Loucy (cell line): ENCODE results near the gene DPP8.

Experiments
- H2AFZ ChIP-seq: fragments of 200-600 bp; sonication (generic); 2 replicates; pipeline ENCODE4 v1.6.0; 2016; ENCODE audit warnings: antibody characterized with exemption, mild to moderate bottlenecking, low read length, moderate library complexity
- H3F3A ChIP-seq: fragments of 200-600 bp; 2 replicates; pipeline ENCODE4 v1.6.0; 2016; ENCODE audit warnings: antibody characterized with exemption, low read depth, mild to moderate bottlenecking
- H3K27me3 ChIP-seq: fragments of 200-600 bp; sonication (generic); 2 replicates; pipeline ENCODE4 v1.6.1; 2014; ENCODE audit warnings: low read length, mild to moderate bottlenecking; ENCODE audit not compliant: insufficient read depth, poor library complexity, severe bottlenecking
- H3K36me3 ChIP-seq: fragments of 200-600 bp; sonication (generic); 2 replicates; pipeline ENCODE4 v1.6.1; 2016; ENCODE audit warnings: low read length; ENCODE audit not compliant: insufficient read depth
- H3K4me1 ChIP-seq: fragments of 200-600 bp; sonication (generic); 2 replicates; pipeline ENCODE4 v1.5.1; 2014; ENCODE audit warnings: low read length, mild to moderate bottlenecking; ENCODE audit not compliant: insufficient read depth, poor library complexity, severe bottlenecking
- H3K4me2 ChIP-seq: fragments of 200-600 bp; sonication (generic); 2 replicates; pipeline ENCODE4 v1.6.0; 2014; ENCODE audit warnings: antibody characterized with exemption, low read length, low read depth, mild to moderate bottlenecking; ENCODE audit not compliant: poor library complexity, severe bottlenecking
- H3K4me3 ChIP-seq: fragments of 200-600 bp; sonication (generic); 2 replicates; pipeline ENCODE4 v1.5.1; 2014; ENCODE audit warnings: low read length, mild to moderate bottlenecking, mixed read lengths; ENCODE audit not compliant: poor library complexity, severe bottlenecking
- H3K79me2 ChIP-seq: fragments of 200-600 bp; sonication (generic); 2 replicates; pipeline ENCODE4 v1.6.1; 2014; ENCODE audit warnings: low read length; ENCODE audit not compliant: insufficient read depth
- H3K9ac ChIP-seq: fragments of 200-600 bp; sonication (generic); 2 replicates; pipeline ENCODE4 v1.6.0; 2014; ENCODE audit warnings: mild to moderate bottlenecking, low read depth, low read length, moderate library complexity; ENCODE audit not compliant: poor library complexity, severe bottlenecking
- H3K9me2 ChIP-seq: fragments of 200-600 bp; sonication (generic); replicated peaks from 2 replicates; pipeline ENCODE4 v1.6.1; 2016; ENCODE audit warnings: low read depth, low read length, mixed read lengths
- H3K9me3 ChIP-seq: fragments of 200-600 bp; sonication (generic); 2 replicates; pipeline ENCODE4 v1.6.1; 2014; ENCODE audit warnings: mild to moderate bottlenecking, antibody characterized with exemption, low read length, low read depth; ENCODE audit not compliant: insufficient read depth
- H4K20me1 ChIP-seq: fragments of 200-600 bp; sonication (generic); 2 replicates; pipeline ENCODE4 v1.6.0; 2014; ENCODE audit warnings: antibody characterized with exemption, low read length, mild to moderate bottlenecking; ENCODE audit not compliant: insufficient read depth, poor library complexity, severe bottlenecking
- CTCF ChIP-seq: fragments of 200-600 bp; sonication (generic); conservative IDR thresholded peaks from 2 replicates; pipeline ENCODE4 v1.5.1; 2014; ENCODE audit warnings: mild to moderate bottlenecking, antibody characterized with exemption, low read length
- EZH2phosphoT487 ChIP-seq: fragments of 200-600 bp; IDR thresholded peaks from 2 replicates; pipeline ENCODE4 v1.6.1; 2018; ENCODE audit warnings: antibody characterized with exemption, mild to moderate bottlenecking, moderate library complexity, borderline replicate concordance

The DPP8 gene

DNA sequence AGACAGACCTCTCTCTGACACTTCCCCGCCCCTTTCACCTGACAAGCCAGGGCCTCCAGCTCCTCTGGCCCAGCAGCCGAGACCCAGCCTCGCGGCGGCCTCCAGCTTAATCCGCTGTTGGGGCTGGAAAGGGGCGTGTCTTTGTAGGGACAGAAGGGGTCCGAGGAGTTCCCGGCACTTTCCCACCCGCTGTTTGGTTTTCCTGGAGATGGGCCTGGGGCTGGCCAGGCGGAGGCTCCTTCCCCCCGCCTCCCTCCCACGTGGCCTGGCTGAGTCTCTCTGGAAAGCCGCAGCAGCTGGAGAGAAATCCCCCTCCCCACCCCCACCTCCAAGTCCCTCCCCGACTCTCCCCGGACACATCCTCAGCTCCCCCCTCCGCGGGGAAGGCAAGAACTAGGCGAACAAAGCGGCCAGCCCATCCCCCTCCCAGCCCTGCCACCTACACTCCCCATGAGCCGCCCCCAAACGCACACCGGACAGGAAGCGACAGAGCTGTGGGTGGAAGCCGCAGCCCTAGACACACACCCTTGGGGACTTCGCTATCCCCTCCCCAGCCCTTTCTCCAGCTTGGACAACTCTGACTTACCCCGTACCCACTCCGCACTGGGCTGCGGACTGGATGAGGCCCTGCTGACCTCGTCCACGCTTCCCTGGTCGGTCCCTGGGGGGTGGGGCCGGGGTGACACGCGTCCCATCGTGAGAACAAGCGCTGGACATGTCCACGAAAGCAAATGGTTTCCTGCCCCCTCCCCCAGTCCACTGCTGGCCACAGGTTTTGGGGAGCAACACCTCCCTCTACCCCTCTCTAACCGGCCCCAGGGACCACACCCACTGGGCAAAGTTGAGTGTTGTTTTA is 95.9 kb downstream of the DPP8 start:
- Histone ChIP-seq H3K9me2 (no peaks in the 10 kb centered on the region), H4K20me1 (no peaks in the 10 kb centered on the region), H3F3A (no peaks in the 10 kb centered on the region), H3K36me3 (no peaks in the 10 kb centered on the region), H3K4me3 (no peak overlapping the region), H2AFZ (no peak overlapping the region), H3K9ac (no peak overlapping the region), H3K4me1 (no peaks in the 10 kb centered on the region), H3K27me3 (no peaks in the 10 kb centered on the region), H3K4me2 (no peak overlapping the region), H3K9me3 (no peaks in the 10 kb centered on the region), H3K79me2 (no peaks in the 10 kb centered on the region)
- TF ChIP-seq EZH2phosphoT487 (no peak), CTCF (no peak)

GRCh38 chr15:65420975-65421359 is 96.5 kb downstream of the DPP8 start:
- no peak overlapping the region for H3K4me2 ChIP-seq
- TF ChIP-seq CTCF (no peak), EZH2phosphoT487 (no peak)
- H3K9me3 ChIP-seq = no peaks in the 10 kb centered on the region
- H3K79me2 ChIP-seq = no peaks in the 10 kb centered on the region
- no peak overlapping the region for H2AFZ ChIP-seq
- H4K20me1 ChIP-seq = no peaks in the 10 kb centered on the region
- H3K9ac ChIP-seq = no peak overlapping the region
- no peaks in the 10 kb centered on the region for H3F3A ChIP-seq
- no peaks in the 10 kb centered on the region for H3K4me1 ChIP-seq
- H3K4me3 ChIP-seq = no peak overlapping the region
- H3K9me2 ChIP-seq = no peaks in the 10 kb centered on the region
- H3K27me3 ChIP-seq = no peaks in the 10 kb centered on the region
- no peaks in the 10 kb centered on the region for H3K36me3 ChIP-seq

DNA sequence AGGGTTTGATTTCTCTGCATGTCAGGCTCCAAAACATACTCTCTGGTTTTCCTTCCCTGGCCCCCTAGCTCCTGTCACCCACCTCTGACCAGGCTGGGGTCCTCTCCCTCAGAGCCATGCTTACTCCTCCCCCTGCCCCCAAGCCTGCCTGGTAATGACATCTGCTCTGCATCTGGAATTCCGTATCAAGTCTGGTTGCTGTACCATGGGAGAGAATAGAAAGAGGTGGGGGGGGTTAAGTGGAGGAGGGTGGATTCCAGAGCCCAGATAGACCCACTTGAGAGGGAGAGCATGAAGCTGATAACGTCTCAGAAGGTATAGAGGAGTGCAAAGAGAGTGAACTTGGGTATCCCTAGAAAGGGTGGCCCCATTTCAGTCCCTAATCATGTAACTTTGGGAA is 98.9 kb downstream of the DPP8 start:
- Histone ChIP-seq H3K4me1 (no peaks in the 10 kb centered on the region), H3F3A (no peaks in the 10 kb centered on the region), H3K79me2 (no peaks in the 10 kb centered on the region), H3K36me3 (no peaks in the 10 kb centered on the region), H3K4me3 (no peak overlapping the region), H3K9me2 (no peaks in the 10 kb centered on the region), H3K4me2 (no peak overlapping the region), H3K9ac (no peak overlapping the region), H2AFZ (no peak overlapping the region), H3K27me3 (no peaks in the 10 kb centered on the region), H4K20me1 (no peaks in the 10 kb centered on the region), H3K9me3 (no peaks in the 10 kb centered on the region)
- TF ChIP-seq CTCF = no peak
- no peak for TF ChIP-seq EZH2phosphoT487
